Fibroblast of lung (primary cell): ENCODE measurements around the gene PLCH2. TPM values are rescaled to one million over a fixed set of nuclear protein-coding genes. Genes with fewer than 3 reads are reported as not detected.

Experiments
- DNase-seq, 2 donors: peaks; one replicate each; pipeline versions ENCODE4 v3.0.0 to v3.0.0-alpha.2; 2010; ENCODE audit warnings: low read depth in 2 of 2
- H2AFZ ChIP-seq: 2 replicates; pipeline ENCODE4 v1.5.1; 2012; ENCODE audit warnings: low read length, control low read depth, inconsistent platforms
- H3K27ac ChIP-seq: 2 replicates; pipeline ENCODE4 v1.5.1; 2011; ENCODE audit warnings: low read length, control low read depth; ENCODE audit not compliant: insufficient read depth
- H3K27me3 ChIP-seq: 2 replicates; pipeline ENCODE4 v1.5.1; 2011; ENCODE audit warnings: mild to moderate bottlenecking, low read length; ENCODE audit not compliant: control insufficient read depth, insufficient read depth
- H3K36me3 ChIP-seq: 2 replicates; pipeline ENCODE4 v1.5.1; 2011; ENCODE audit warnings: low read length; ENCODE audit not compliant: control insufficient read depth, insufficient read depth
- H3K4me1 ChIP-seq: 2 replicates; pipeline ENCODE4 v1.5.1; 2011; ENCODE audit warnings: low read length; ENCODE audit not compliant: control insufficient read depth, insufficient read depth; ENCODE audit errors: extremely low read depth
- H3K4me2 ChIP-seq: 2 replicates; pipeline ENCODE4 v1.5.1; 2011; ENCODE audit warnings: low read length, control low read depth; ENCODE audit not compliant: insufficient read depth; ENCODE audit errors: extremely low read depth
- H3K4me3 ChIP-seq, 4 experiments: fragments of 200-600 bp in 1 of 4; sonication (generic) in 1 of 4; replicated peaks in 1 of 4; 2 replicates each; pipeline ENCODE4 v1.5.1; 2011 to 2016; ENCODE audit warnings: low read length in 4 of 4, low read depth in 3 of 4, mild to moderate bottlenecking in 3 of 4, control low read depth in 2 of 4, inconsistent platforms in 1 of 4, mixed read lengths in 1 of 4; ENCODE audit not compliant: insufficient read depth in 1 of 4; ENCODE audit errors: control extremely low read depth in 1 of 4
- H3K79me2 ChIP-seq: 2 replicates; pipeline ENCODE4 v1.5.1; 2012; ENCODE audit warnings: mild to moderate bottlenecking, low read length, inconsistent platforms; ENCODE audit not compliant: control insufficient read depth, insufficient read depth
- H3K9ac ChIP-seq: 2 replicates; pipeline ENCODE4 v1.5.1; 2011; ENCODE audit warnings: mild to moderate bottlenecking, low read length, control low read depth; ENCODE audit not compliant: insufficient read depth
- H3K9me3 ChIP-seq: 2 replicates; pipeline ENCODE4 v1.5.1; 2012; ENCODE audit warnings: low read depth, low read length; ENCODE audit not compliant: control insufficient read depth, insufficient read depth
- H4K20me1 ChIP-seq: 2 replicates; pipeline ENCODE4 v1.5.1; 2011; ENCODE audit warnings: low read length; ENCODE audit not compliant: control insufficient read depth, insufficient read depth; ENCODE audit errors: extremely low read depth
- EZH2 ChIP-seq: IDR thresholded peaks from 2 replicates; pipeline ENCODE4 v1.5.1; 2012; ENCODE audit warnings: low read length, control low read depth, mild to moderate bottlenecking; ENCODE audit errors: missing control alignments
- polyA plus RNA-seq, 2 donors: library from polyadenylated mRNA; depleted of rRNA in 1 of 2; stranded (reverse) in 1 of 2; unstranded in 1 of 2; fragments of >200 nt; gene quantifications; 2 replicates each; pipeline ENCODE4 v1.2.1, GENCODE V29; 2011 to 2012; ENCODE audit warnings: missing spikeins in 1 of 2
- total RNA-seq: library from RNA; depleted of rRNA; stranded (reverse); fragments of >200 nt; gene quantifications from 2 replicates; pipeline ENCODE4 v1.2.1, GENCODE V29; 2014
- TF ChIP-seq, protein P1 (sequence below), 2 donors: IDR thresholded peaks in 1 of 2; conservative IDR thresholded peaks in 1 of 2; 1 replicate in 1 of 2; 2 replicates in 1 of 2; pipeline ENCODE4 v1.5.1; 2011 to 2012; ENCODE audit warnings: low read length in 2 of 2, control low read depth in 1 of 2, inconsistent platforms in 1 of 2, low read depth in 1 of 2, mild to moderate bottlenecking in 1 of 2

Gene PLCH2
- total and polyA plus RNA-seq, 2 donors (not counting 1 experiment from before 2014, with no cell fraction given) = 0.02 to 0.17 TPM

DNA sequence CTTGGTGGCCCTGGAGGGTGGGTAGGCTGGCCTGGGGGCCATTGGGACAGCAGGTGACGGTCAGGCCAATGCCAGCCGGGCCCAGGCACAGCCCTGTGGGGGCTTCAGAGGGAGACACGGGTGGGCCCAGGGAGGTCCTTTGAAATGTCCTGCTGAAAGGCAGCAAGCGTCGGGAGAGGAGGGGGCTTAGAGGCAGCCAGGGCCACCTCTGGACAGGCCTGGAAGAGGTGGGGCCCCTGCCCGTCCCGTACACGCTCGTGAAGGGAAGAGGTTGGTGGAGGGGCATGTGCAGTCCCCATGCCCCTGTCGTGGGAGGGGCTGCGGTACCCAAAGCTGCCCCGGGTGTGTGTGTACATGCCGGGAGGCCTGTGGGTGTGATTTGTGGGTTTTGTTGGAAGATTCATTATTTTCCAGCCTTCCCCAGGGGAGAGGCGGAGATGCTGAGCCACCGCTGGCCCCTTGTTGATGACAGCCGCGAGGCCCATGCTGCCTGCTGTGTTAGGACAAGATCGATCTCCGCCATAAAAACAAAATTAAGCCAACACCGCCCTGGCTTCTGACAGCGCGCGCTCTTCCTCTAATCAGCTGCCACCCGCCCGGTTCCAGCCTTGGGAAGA is 3.4 kb upstream of the PLCH2 start:
- no peak overlapping the region for H2AFZ ChIP-seq
- H3K9me3 ChIP-seq = no peaks in the 10 kb centered on the region
- H3K4me1 ChIP-seq = no peaks in the 10 kb centered on the region
- H3K9ac ChIP-seq = no peak overlapping the region
- DNase-seq = no peak
- H3K27ac ChIP-seq = no peak overlapping the region
- H3K79me2 ChIP-seq = no peaks in the 10 kb centered on the region
- H3K4me2 ChIP-seq = no peak overlapping the region
- peaks cover 4% of the 10 kb centered on the region for H3K27me3 ChIP-seq
- H3K36me3 ChIP-seq = no peaks in the 10 kb centered on the region
- H4K20me1 ChIP-seq = no peaks in the 10 kb centered on the region
- no peak for TF ChIP-seq EZH2
- TF ChIP-seq, protein P1, sequence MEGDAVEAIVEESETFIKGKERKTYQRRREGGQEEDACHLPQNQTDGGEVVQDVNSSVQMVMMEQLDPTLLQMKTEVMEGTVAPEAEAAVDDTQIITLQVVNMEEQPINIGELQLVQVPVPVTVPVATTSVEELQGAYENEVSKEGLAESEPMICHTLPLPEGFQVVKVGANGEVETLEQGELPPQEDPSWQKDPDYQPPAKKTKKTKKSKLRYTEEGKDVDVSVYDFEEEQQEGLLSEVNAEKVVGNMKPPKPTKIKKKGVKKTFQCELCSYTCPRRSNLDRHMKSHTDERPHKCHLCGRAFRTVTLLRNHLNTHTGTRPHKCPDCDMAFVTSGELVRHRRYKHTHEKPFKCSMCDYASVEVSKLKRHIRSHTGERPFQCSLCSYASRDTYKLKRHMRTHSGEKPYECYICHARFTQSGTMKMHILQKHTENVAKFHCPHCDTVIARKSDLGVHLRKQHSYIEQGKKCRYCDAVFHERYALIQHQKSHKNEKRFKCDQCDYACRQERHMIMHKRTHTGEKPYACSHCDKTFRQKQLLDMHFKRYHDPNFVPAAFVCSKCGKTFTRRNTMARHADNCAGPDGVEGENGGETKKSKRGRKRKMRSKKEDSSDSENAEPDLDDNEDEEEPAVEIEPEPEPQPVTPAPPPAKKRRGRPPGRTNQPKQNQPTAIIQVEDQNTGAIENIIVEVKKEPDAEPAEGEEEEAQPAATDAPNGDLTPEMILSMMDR (conservative IDR thresholded peaks at IDR 0.05 in 1 of 2, IDR thresholded peaks at IDR 0.05 in 1 of 2; ENCODE audit: low read depth in 1 of 2, low read length in 2 of 2) = no peak
- no peak overlapping the region for H3K4me3 ChIP-seq

DNA sequence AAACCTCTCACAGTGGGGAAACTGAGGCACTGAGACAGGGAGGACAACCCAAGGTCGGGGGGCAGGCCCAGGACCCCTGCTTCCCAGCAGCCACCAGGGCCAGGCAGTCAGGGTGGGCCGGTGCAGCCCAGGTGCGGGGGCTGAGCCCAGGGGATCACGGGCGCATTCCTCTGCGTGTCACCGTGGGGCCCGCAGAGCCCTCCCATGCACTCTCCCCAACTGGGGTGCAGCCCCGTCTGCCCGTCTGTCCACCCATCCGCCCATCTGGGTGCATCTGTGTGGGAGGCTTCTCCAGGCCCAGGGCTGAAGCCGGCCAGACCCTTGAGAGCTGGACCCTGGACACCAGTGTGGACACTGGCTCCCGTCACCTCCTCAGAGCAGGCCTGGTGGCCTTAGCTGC is 2.9 kb upstream of the PLCH2 start:
- H3K4me2 ChIP-seq = no peak overlapping the region
- no peaks in the 10 kb centered on the region for H3K79me2 ChIP-seq
- no peaks in the 10 kb centered on the region for H3K36me3 ChIP-seq
- H3K9me3 ChIP-seq = no peaks in the 10 kb centered on the region
- no peaks in the 10 kb centered on the region for H4K20me1 ChIP-seq
- no peak overlapping the region for H3K9ac ChIP-seq
- H3K27ac ChIP-seq = no peak overlapping the region
- H3K4me3 ChIP-seq = no peak overlapping the region
- H2AFZ ChIP-seq = no peak overlapping the region
- DNase-seq = no peak
- TF ChIP-seq, protein P1 (conservative IDR thresholded peaks at IDR 0.05 in 1 of 2, IDR thresholded peaks at IDR 0.05 in 1 of 2; ENCODE audit: low read depth in 1 of 2, low read length in 2 of 2) = no peak
- TF ChIP-seq EZH2 = no peak
- no peaks in the 10 kb centered on the region for H3K4me1 ChIP-seq
- H3K27me3 ChIP-seq = peaks cover 4% of the 10 kb centered on the region

DNA sequence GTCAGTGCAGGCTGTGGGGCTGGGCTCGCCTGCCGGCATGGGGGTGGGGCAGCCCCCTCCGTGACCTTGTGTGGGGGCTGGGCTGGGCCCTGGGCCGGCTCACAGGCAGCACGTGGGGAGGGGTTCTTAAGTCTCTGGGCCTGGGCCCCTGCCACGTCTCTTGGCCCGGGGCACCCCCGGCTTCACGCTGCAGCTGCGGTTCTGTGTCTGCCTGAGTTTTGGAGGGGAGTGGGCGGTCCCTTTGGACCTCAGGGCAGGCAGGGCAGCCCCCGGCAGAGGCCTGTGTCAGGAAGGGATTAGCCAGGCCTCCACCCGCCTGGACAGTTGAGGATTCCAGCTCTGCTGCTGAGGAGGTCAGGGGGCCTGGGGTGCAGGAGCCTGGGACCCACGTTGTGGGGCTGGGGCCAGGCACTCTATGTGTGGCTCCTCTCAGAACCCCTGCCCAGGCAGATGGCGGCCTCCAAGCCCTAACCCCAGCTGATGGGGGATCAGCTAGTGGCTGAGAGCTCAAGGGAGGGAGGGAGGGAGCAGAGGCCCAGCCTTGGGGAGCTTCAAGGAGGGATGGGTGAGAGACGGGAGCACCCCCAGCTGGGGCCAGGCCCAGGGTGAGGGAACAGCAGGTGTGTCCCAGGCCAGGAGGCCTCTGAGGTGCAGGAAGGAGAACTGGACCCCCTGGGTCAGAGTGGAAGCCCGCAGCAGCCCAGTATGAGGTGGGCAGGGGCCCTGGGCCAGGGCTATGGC is 1.8 kb upstream of the PLCH2 start:
- TF ChIP-seq EZH2 = no peak
- TF ChIP-seq, protein P1 (conservative IDR thresholded peaks at IDR 0.05 in 1 of 2, IDR thresholded peaks at IDR 0.05 in 1 of 2; ENCODE audit: low read depth in 1 of 2, low read length in 2 of 2) = no peak
- Histone ChIP-seq H4K20me1 (no peaks in the 10 kb centered on the region), H2AFZ (no peak overlapping the region), H3K9ac (no peak overlapping the region), H3K4me2 (no peak overlapping the region), H3K9me3 (no peaks in the 10 kb centered on the region), H3K27ac (no peak overlapping the region), H3K4me1 (no peaks in the 10 kb centered on the region), H3K36me3 (no peaks in the 10 kb centered on the region), H3K79me2 (no peaks in the 10 kb centered on the region), H3K4me3 (no peak overlapping the region), H3K27me3 (peaks cover 4% of the 10 kb centered on the region)
- DNase-seq = no peak
